GM19395 (cell line): ENCODE measurements around the gene ZCCHC17.

Experiments used
- ATAC-seq: cut with Tn5 transposase; IDR thresholded peaks from one replicate; pipeline ENCODE4 v1.9.1; 2021; ENCODE audit warnings: mild to moderate bottlenecking, moderate library complexity; ENCODE audit not compliant: unreplicated experiment

The ZCCHC17 gene

DNA sequence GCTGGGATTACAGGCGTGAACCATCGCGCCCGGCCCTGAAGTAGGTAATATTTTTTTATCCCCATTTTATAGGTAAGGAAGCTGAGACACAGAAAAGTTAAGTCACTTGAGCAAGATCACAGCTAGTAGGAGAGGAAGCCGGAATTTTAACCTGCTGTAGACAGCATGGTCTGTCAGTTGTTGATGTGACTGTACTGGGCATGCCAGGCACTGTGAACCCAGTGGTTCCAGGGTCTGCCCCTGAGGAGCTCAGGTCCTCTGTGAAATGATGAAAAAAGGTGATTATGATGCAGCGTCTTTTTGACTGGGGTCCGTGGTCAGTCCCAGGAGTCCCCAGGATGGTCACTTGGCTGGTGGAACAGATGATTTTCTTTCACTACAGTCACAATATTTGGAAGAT lies 92.8 kb downstream of the ZCCHC17 start:
- no peak for ATAC-seq

DNA sequence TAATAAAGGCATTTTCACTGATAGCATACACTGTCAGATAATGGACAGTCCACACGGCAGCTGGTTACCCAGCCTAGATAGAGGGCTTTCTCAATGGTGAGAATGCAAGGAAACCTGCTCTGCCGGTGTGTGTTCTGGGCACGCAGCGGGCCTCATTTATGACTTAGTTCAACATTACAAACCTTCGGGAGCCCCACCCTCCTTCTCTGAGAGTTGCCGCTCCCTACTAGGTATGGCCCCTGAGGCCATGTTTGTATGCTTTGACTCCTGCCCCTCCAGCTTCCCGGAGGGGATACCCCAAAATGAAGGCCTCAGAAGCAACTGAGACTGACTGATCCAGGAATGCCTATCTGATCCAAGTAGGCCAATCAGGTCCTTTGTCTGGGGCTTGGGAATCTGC lies 93.2 kb downstream of the ZCCHC17 start:
- no peak for ATAC-seq

- no peak for ATAC-seq
These were observed 96.6 kb downstream of the ZCCHC17 start for GRCh38 chr1:31393463-31393862.

DNA sequence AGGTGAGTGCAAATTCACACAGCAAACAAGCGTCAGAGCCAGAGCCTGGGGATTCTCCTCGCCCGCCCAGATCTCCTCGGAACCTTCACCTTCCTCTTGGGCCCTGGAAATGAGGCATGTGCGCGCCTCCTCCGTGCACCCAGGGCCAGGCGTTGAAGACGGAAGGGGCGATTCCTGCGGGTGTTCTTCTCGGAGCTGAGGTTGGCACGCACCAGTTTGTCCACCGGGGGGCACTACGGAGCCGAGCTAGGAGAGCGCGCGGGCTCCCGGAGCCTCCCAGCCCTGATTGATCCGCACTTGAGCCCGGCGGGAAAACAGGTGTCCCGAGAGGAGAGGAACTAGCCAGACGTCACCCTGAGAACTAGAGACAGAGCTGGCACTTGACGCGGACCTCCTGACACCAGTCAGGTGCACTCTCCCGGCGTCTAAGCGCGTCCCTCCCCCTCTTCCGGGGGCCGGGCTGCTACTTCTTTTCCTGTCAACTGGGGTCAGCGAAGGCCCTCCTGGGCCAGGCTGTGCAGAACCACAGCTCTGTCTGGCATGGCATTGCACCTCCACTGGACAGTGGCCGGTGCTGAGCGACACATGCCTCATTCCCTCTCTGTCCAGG lies 97.9 kb downstream of the ZCCHC17 start:
- ATAC-seq = peak; percentile 76

DNA sequence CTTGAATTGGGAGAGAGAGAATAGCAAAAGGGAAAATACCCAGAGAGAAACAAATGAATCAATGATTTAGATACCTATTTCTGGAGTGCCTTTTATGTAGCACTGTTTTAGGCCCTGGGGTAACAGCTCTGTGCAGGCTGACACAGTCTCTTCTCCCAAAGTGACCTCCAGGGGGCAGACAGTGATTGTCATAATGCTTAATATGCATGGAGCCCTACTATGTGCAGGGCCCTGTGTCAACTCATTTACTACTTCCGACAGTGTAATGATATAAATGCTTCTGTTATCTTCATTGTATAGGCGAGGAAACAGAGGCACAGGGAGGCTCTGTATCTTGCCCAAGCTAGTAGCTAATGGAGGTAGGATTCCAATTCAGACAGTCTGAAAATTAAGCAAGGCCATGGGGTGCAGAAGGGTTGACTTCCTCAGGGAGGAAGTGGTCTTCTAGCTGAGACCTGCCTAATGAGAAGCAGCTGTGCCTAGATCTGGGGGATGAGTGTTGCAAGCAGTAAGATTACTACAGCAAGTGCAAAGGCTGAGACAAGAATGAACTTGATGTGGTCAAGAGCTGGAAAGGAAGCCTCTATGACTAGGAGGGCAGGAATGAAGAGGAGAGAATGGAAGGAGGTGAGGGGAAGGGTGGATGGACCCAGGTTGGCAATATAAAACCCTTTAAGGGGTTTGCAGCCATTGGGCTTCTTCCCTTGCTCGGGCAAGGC lies 100.0 kb downstream of the ZCCHC17 start:
- no peak for ATAC-seq

DNA sequence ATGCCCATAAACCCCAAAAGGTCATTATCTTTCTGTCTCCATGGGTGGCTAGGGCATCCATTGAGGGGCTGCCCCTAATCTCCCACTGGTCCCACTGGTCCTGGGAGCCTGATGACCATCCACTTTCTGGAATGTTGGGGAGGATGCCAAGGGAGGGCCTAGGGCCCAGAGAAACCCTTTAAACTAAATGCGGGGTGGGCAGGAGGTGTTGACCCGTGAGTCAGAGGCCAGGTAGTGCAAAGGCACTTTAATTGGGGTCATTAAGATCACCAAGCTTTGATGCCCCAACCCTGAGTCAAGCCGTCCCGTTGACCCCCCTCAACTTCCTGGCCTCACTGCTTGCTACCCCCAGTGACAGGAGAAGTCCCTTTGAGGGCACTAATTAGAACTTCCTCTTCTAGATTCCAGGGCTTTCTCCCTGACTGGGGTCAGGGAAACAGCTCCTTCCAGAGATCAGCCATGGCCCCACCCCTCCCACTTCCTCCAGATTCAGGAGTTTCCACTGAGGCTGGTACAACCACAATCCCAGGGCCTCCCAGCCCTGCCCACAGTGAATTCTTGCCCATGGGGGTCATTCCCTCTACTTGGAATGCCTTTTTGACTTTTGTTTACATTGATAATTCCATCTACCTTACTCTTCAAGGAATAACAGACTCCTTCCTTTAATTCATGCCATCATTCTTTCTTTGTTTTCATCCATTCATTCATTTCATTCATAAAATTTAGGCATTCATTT lies 100.7 kb downstream of the ZCCHC17 start:
- no peak for ATAC-seq

GRCh38 chr1:31398246-31398645 lies 101.4 kb downstream of the ZCCHC17 start:
- no peak for ATAC-seq

DNA sequence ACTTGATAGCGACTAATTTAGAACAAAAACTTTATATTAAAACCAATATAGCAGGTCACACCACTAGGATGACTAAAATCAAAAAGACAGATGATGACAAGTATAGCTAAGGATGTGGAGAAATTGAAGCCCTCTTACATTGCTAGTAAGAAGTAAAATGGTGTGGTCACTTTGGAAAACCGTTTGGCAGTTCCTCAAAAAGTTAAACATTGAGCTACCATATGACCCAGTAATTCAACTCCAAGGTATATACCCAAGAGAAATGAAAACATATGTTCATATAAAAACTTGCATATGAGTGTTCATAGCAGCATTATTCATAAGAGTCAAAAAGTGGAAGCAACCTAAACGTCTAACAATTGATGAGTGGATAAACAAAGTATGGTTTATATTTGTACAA lies 103.1 kb downstream of the ZCCHC17 start:
- no peak for ATAC-seq

DNA sequence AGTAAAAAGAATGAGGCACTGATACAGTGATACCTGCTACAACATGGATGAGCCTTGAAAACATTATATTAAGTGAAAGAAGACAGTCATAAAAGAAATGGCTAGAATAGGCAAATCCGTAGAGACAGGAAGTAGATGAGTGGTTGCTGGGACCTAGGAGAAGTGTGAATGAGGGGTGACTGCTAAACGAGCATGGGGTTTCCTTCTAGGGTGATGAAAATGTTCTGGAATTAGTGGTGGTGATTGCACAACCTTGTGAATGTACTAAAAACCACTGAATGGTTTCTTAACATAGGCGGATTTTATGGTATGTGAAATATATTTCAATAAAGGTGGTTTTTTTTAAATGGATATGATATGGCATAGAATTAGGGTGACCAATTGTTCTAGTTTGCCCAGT lies 103.6 kb downstream of the ZCCHC17 start:
- ATAC-seq = no peak

DNA sequence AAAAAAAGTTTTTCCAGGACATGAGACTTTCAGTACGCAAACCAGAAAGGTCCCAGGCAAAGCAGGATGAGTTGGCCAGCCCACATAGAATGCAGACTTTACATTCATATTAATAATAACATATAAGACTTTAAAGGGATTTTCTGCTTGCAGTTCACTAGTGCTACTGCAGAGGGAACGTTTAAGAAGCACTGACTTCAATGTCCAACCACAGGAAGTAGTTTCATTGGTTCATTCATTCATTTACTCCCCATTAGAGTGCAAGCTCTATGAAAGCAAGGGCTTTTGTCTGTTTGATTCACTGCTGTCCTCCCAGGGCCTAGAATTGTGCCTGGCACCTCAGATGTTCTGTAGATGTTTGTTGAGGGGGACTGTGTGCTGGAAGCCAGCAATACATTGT lies 104.4 kb downstream of the ZCCHC17 start:
- ATAC-seq = no peak

DNA sequence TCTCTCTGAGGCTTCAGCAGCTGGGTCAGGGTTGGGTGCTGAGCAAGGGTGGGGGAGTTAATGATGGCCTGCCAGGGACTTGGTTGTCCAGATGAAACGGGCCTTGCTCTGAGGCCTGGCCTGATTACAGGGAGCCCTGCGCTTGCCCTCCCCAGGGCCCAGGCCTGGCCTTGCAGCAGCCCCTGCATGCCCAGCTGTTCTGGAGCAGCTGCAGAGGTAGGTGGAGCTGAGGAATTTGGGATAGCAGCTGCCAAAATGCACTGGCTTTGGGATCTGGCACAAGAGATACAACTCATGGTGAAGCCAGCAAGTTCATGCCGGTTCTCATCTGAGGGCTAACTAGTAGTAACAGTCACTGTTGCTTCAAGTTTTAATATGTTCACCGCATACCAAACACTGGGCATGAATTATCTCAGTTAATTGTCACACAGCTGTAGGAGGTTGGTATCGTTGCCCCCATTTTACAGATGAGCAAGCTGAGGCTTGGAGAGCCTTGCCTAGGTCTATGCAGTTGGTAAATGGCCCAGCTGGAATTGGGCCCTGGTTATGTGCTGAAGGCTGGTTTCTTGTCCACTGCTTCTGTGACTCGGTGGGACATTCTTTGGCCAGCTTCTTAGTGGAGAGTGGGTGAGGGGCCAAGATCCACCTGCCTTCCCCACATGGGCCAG lies 108.9 kb downstream of the ZCCHC17 start:
- ATAC-seq = no peak

- no peak for ATAC-seq
These were observed 110.3 kb downstream of the ZCCHC17 start for GRCh38 chr1:31407029-31407626.

GRCh38 chr1:31408788-31409318 lies 112.0 kb downstream of the ZCCHC17 start:
- ATAC-seq = no peak

GRCh38 chr1:31409946-31410858 lies 113.4 kb downstream of the ZCCHC17 start:
- ATAC-seq = no peak

GRCh38 chr1:31410871-31411270 lies 114.0 kb downstream of the ZCCHC17 start:
- ATAC-seq = no peak

DNA sequence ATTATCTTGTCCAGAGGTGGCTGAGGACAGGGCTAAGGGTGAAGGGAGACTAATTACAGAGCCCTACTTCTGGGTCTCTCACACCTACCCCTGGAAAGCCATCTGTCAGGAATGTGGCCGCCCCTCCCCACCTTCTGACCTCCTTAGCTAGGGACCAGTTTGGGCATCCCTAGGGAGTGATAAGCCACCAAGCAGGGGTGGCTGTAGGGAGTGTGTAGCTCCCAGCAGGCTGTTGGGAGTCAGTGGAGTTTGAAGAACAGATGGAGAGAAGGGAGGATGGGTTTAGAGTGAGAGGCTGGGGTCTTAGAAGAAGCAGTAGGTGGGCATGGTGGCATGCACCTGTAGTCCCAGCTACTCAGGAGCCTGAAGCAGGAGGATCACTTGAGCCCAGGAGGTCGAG lies 115.4 kb downstream of the ZCCHC17 start:
- no peak for ATAC-seq

DNA sequence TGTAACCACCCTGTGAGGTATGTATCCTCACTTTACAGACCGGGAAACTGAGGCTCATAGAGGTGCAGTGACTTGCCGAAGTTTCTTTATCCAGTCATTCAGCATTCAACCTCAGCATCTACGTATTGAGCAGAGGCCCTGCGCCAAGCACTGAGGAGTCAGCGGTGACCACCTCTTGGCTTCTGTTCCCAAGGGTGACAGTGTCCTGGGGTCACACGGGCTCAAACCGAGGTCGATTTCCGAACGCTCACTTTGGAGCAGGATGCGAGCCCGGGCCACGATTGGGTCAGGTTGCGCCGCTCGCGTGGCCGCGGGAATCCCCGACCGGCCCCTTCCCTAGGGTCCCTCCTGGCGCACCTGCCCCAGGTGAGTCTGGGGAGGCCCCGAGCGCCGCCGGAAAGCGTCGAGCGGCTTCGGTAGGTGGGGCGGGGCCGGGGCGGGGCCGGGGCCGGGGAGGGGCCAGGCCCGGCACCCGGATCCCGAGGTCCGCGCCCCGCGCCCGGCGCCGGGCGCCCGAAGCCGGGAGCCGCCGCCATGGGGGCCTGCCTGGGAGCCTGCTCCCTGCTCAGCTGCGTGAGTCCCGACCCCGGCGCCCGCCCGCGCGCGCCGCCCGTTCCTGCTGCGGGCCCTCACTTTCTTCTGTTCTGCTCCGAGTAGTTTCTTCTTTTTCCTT lies 116.0 kb downstream of the ZCCHC17 start, which contains the start of gene SERINC2:
Gene SERINC2, plus strand, starts transcription at position 482 of the 673 bp plus-strand sequence. Its CDS starts 53 bp downstream, at position 535.
- ATAC-seq = no peak

GRCh38 chr1:31413405-31414001 lies 116.7 kb downstream of the ZCCHC17 start:
- ATAC-seq = no peak
